Right lobe of liver (tissue), 4 donors: ENCODE data around the gene CLCN7.

Experiments used
- POLR2A ChIP-seq: fragments of 450-650 bp; IDR thresholded peaks from one replicate; pipeline ENCODE4 v1.6.1; 2017; ENCODE audit warnings: antibody characterized with exemption, mild to moderate bottlenecking
- TF ChIP-seq, protein P1 (sequence below), 4 donors: fragments of 200-600 bp in 3 of 4; fragments of 450-650 bp in 1 of 4; IDR thresholded peaks; one replicate each; pipeline versions ENCODE4 v1.5.1 to v1.8.0; 2016 to 2022; ENCODE audit warnings: antibody characterized with exemption in 4 of 4, mild to moderate bottlenecking in 2 of 4
- donor health status: DM: no; HTN: no; CAD: no.
- donor health status: DM: no; HTN: no; CAD: no.
- donor health status: DM: no; HTN: yes; CAD: no.

DNA sequence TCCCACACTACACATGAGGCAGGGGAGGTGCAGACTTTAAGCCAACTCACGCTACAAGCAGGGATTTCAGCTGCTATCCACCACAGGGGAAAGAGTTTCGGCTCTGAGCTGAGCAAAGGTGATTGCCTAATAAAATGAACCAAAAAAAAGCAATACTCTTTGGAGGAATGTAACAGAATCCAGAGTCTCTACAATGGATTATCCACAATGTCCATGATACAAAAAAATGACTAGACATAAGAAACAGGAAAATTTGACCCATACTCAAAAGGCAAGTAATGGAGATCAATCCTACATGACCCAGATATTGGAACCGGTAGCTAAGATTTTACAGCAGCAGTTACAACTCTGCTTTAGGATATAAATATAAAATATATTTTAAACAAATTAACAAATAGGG, 39.7 kb upstream of the CLCN7 start:
- TF ChIP-seq POLR2A = no peak
- TF ChIP-seq, protein P1, sequence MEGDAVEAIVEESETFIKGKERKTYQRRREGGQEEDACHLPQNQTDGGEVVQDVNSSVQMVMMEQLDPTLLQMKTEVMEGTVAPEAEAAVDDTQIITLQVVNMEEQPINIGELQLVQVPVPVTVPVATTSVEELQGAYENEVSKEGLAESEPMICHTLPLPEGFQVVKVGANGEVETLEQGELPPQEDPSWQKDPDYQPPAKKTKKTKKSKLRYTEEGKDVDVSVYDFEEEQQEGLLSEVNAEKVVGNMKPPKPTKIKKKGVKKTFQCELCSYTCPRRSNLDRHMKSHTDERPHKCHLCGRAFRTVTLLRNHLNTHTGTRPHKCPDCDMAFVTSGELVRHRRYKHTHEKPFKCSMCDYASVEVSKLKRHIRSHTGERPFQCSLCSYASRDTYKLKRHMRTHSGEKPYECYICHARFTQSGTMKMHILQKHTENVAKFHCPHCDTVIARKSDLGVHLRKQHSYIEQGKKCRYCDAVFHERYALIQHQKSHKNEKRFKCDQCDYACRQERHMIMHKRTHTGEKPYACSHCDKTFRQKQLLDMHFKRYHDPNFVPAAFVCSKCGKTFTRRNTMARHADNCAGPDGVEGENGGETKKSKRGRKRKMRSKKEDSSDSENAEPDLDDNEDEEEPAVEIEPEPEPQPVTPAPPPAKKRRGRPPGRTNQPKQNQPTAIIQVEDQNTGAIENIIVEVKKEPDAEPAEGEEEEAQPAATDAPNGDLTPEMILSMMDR (IDR thresholded peaks at IDR 0.05) = no peak
